CD8-positive, alpha-beta memory T cell (primary cell): ENCODE data around the gene TRIM65. TPM values are rescaled to one million over a fixed set of nuclear protein-coding genes. Genes with fewer than 3 reads are reported as not detected.
A peak's percentile ranks its signal among the peaks of the same experiment; 100 is the strongest.

Source experiments
- CTCF ChIA-PET: fragments of 350-600 bp; sonication (Branson Sonifier 250); formaldehyde crosslinking; loops from one replicate; lab custom pipeline; 2021; ENCODE audit warnings: antibody characterized with exemption; lab: Charles Lee
- POLR2A ChIA-PET: fragments of 350-600 bp; sonication (Branson Sonifier 250); formaldehyde crosslinking; loops from one replicate; lab custom pipeline; 2021; ENCODE audit warnings: antibody characterized with exemption; lab: Charles Lee
- DNase-seq, 5 donors: peaks; one replicate each; pipeline versions ENCODE4 v3.0.0 to v3.0.0-alpha.2; 2020 to 2022; ENCODE audit warnings: mixed read lengths in 1 of 5
- H3K27ac ChIP-seq: one replicate; pipeline ENCODE4 v1.7.0; 2013; ENCODE audit warnings: low read depth, mild to moderate bottlenecking, low read length, moderate library complexity
- H3K27me3 ChIP-seq: 2 replicates; pipeline ENCODE4 v1.7.0; 2013; ENCODE audit warnings: low read length, mild to moderate bottlenecking; ENCODE audit not compliant: insufficient read depth, poor library complexity, severe bottlenecking
- H3K36me3 ChIP-seq: 2 replicates; pipeline ENCODE4 v1.7.0; 2013; ENCODE audit warnings: mild to moderate bottlenecking, low read length, moderate library complexity; ENCODE audit not compliant: insufficient read depth
- H3K4me1 ChIP-seq: 2 replicates; pipeline ENCODE4 v1.7.0; 2013; ENCODE audit warnings: mild to moderate bottlenecking, low read length, moderate library complexity; ENCODE audit not compliant: insufficient read depth
- H3K4me3 ChIP-seq: 2 replicates; pipeline ENCODE4 v1.7.0; 2013; ENCODE audit warnings: mild to moderate bottlenecking, low read length
- H3K9me3 ChIP-seq: 2 replicates; pipeline ENCODE4 v1.7.0; 2013; ENCODE audit warnings: mild to moderate bottlenecking, low read length
- H3K27ac Mint-ChIP-seq, 8 donors: one replicate each; pipeline ENCODE4 v1.8.0; 2020 to 2021; ENCODE audit warnings: mixed read lengths in 8 of 8, mild to moderate bottlenecking in 6 of 8, inconsistent platforms in 3 of 8, moderate library complexity in 3 of 8
- H3K27me3 Mint-ChIP-seq, 2 donors: one replicate each; pipeline ENCODE4 v1.8.0; 2020 to 2021; ENCODE audit warnings: mixed read lengths in 2 of 2, mild to moderate bottlenecking in 1 of 2, moderate library complexity in 1 of 2
- H3K36me3 Mint-ChIP-seq, 3 donors: one replicate each; pipeline ENCODE4 v1.8.0; 2020 to 2021; ENCODE audit warnings: mixed read lengths in 3 of 3, inconsistent platforms in 1 of 3, mild to moderate bottlenecking in 1 of 3
- H3K4me1 Mint-ChIP-seq, 3 donors: one replicate each; pipeline ENCODE4 v1.8.0; 2020 to 2021; ENCODE audit warnings: mixed read lengths in 3 of 3, inconsistent platforms in 1 of 3, mild to moderate bottlenecking in 1 of 3
- H3K4me3 Mint-ChIP-seq, 7 donors: one replicate each; pipeline ENCODE4 v1.8.0; 2020 to 2021; ENCODE audit warnings: mixed read lengths in 7 of 7, mild to moderate bottlenecking in 6 of 7, moderate library complexity in 4 of 7, inconsistent platforms in 2 of 7
- H3K9me3 Mint-ChIP-seq, 5 donors: one replicate each; pipeline ENCODE4 v1.8.0; 2020 to 2022; ENCODE audit warnings: mixed read lengths in 5 of 5, mild to moderate bottlenecking in 3 of 5, moderate library complexity in 2 of 5, inconsistent platforms in 1 of 5
- polyA plus RNA-seq: library from polyadenylated mRNA; unstranded; fragments of 300-500 nt; fragmentation: Illumina TruSeq; gene quantifications from one replicate; pipeline ENCODE4 v1.2.3, GENCODE V29; 2021
- total RNA-seq, 2 experiments: library from RNA; stranded (reverse); gene quantifications; one replicate each; pipeline ENCODE4 v1.2.3, GENCODE V29; 2021

TRIM65 gene
- total and polyA plus RNA-seq, 3 experiments from 2014 or later, result 28.1 to 35.4 (median 34.9) TPM

GRCh38 chr17:75846692-75847613, 49.8 kb downstream of the TRIM65 start:
- Histone ChIP-seq H3K36me3 (peaks cover 42% of the 10 kb centered on the region), H3K4me3 (no peak overlapping the region), H3K9me3 (no peaks in the 10 kb centered on the region), H3K27me3 (no peaks in the 10 kb centered on the region), H3K27ac (no peak overlapping the region), H3K4me1 (peaks cover 35% of the 10 kb centered on the region)
- H3K9me3 Mint-ChIP-seq, result no peaks in the 10 kb centered on the region
- H3K4me1 Mint-ChIP-seq, result peaks cover 16 to 35% (median 16%) of the 10 kb centered on the region in 3 donors
- no peaks in the 10 kb centered on the region for H3K27me3 Mint-ChIP-seq
- ChIA-PET CTCF (interaction anchor here (0.6 to 5.6 kb wide), 16 partner anchors 8 to 93 kb away, joined by 3 to 38 read pairs (median 8); partner anchors contain the start of genes GALK1, TRIM65 and WBP2), POLR2A (interaction anchor here (0.6 to 4.9 kb wide), 3 partner anchors 8 to 82 kb away, joined by 3 to 61 read pairs (median 5); partner anchors contain the start of genes GALK1 and WBP2)
- H3K27ac Mint-ChIP-seq, result peak overlapping the region in 3 of 8 donors; percentile 9 to 78 (median 50)
- H3K4me3 Mint-ChIP-seq, result peak overlapping the region in 1 of 7 donors; percentile 50
- DNase-seq, result no peak
- H3K36me3 Mint-ChIP-seq, result peaks cover 3 to 74% (median 9%) of the 10 kb centered on the region in 3 donors

- ChIA-PET POLR2A (interaction anchor here (1.4 to 4.9 kb wide), 3 partner anchors 9 to 68 kb away, joined by 3 to 61 read pairs (median 9); partner anchors contain the start of genes TRIM65 and WBP2), CTCF (interaction anchor here (0.6 to 5.6 kb wide), 16 partner anchors 8 to 157 kb away, joined by 3 to 38 read pairs (median 6); partner anchors contain the start of genes GALK1, TRIM65 and WBP2)
- H3K9me3 ChIP-seq, result no peaks in the 10 kb centered on the region
- H3K27ac ChIP-seq, result peak overlapping the region; percentile 89
- H3K4me3 ChIP-seq, result no peak overlapping the region
- peaks cover 36% of the 10 kb centered on the region for H3K4me1 ChIP-seq
- H3K27me3 ChIP-seq, result no peaks in the 10 kb centered on the region
- peaks cover 37% of the 10 kb centered on the region for H3K36me3 ChIP-seq
- Mint-ChIP-seq H3K9me3 (no peaks in the 10 kb centered on the region), H3K36me3 (peaks cover 3 to 70% (median 6%) of the 10 kb centered on the region in 3 donors), H3K4me3 (peak overlapping the region in 6 of 7 donors; percentile 19 to 84 (median 44)), H3K4me1 (peaks cover 16 to 36% (median 17%) of the 10 kb centered on the region in 3 donors), H3K27me3 (no peaks in the 10 kb centered on the region), H3K27ac (peak overlapping the region in 7 of 8 donors; percentile 14 to 78 (median 57))
- DNase-seq, result no peak
These were observed 50.6 kb downstream of the TRIM65 start for GRCh38 chr17:75845933-75846691.

GRCh38 chr17:75845058-75845711, 51.6 kb downstream of the TRIM65 start:
- peaks cover 37% of the 10 kb centered on the region for H3K36me3 ChIP-seq
- DNase-seq, result peak in 4 of 5 donors; percentile 37 to 70 (median 42)
- ChIA-PET POLR2A (interaction anchor here (0.5 to 4.9 kb wide), 7 partner anchors 10 to 92 kb away, joined by 3 to 61 read pairs (median 9); partner anchors contain the start of genes TRIM65, UNK and WBP2), CTCF (interaction anchor here (0.7 to 5.6 kb wide), 15 partner anchors 9 to 398 kb away, joined by 3 to 38 read pairs (median 5); partner anchors contain the start of genes TRIM65, UNK and WBP2)
- Mint-ChIP-seq H3K9me3 (no peaks in the 10 kb centered on the region), H3K4me1 (peaks cover 16 to 36% (median 17%) of the 10 kb centered on the region in 3 donors), H3K27me3 (no peaks in the 10 kb centered on the region), H3K4me3 (peak overlapping the region; percentile 16 to 69 (median 46)), H3K27ac (peak overlapping the region; percentile 30 to 89 (median 66)), H3K36me3 (peaks cover 3 to 69% (median 6%) of the 10 kb centered on the region in 3 donors)
- H3K27ac ChIP-seq, result peak overlapping the region; percentile 89
- no peaks in the 10 kb centered on the region for H3K9me3 ChIP-seq
- peaks cover 36% of the 10 kb centered on the region for H3K4me1 ChIP-seq
- H3K27me3 ChIP-seq, result no peaks in the 10 kb centered on the region
- no peak overlapping the region for H3K4me3 ChIP-seq

GRCh38 chr17:75844530-75845057, 52.2 kb downstream of the TRIM65 start:
- Histone ChIP-seq H3K27ac (peak overlapping the region; percentile 89), H3K4me3 (peak overlapping the region; percentile 91), H3K27me3 (no peaks in the 10 kb centered on the region), H3K36me3 (peaks cover 38% of the 10 kb centered on the region), H3K4me1 (peaks cover 36% of the 10 kb centered on the region), H3K9me3 (no peaks in the 10 kb centered on the region)
- CTCF ChIA-PET, result interaction anchor here (0.7 to 5.6 kb wide), 14 partner anchors 10 to 397 kb away, joined by 3 to 38 read pairs (median 5); partner anchors contain the start of genes GALK1, UNK and WBP2
- Mint-ChIP-seq H3K9me3 (no peaks in the 10 kb centered on the region), H3K27me3 (no peaks in the 10 kb centered on the region), H3K4me1 (peaks cover 16 to 37% (median 17%) of the 10 kb centered on the region in 3 donors), H3K27ac (peak overlapping the region; percentile 94 to 97 (median 96)), H3K4me3 (peak overlapping the region; percentile 91 to 98 (median 93)), H3K36me3 (peaks cover 3 to 70% (median 6%) of the 10 kb centered on the region in 3 donors)
- DNase-seq, result peak in 2 of 5 donors; percentile 30 to 62
- POLR2A ChIA-PET, result interaction anchor here (0.5 to 4.9 kb wide), 10 partner anchors 10 to 91 kb away, joined by 3 to 61 read pairs (median 8); partner anchors contain the start of genes TRIM65, UNK and WBP2

- H3K36me3 ChIP-seq, result peaks cover 31% of the 10 kb centered on the region
- H3K4me1 Mint-ChIP-seq, result peaks cover 16 to 39% (median 16%) of the 10 kb centered on the region in 3 donors
- ChIA-PET POLR2A (interaction anchor here (0.7 to 4.9 kb wide), 16 partner anchors 10 to 91 kb away, joined by 3 to 61 read pairs (median 6); partner anchors contain the start of genes TRIM65, UNK and WBP2), CTCF (interaction anchor here (0.6 to 5.6 kb wide), 14 partner anchors 10 to 96 kb away, joined by 3 to 38 read pairs (median 5); partner anchors contain the start of genes GALK1, TRIM65, UNK and WBP2)
- H3K36me3 Mint-ChIP-seq, result peaks cover 3 to 70% (median 6%) of the 10 kb centered on the region in 3 donors
- H3K27ac Mint-ChIP-seq, result peak within 1 kb of the TSS; percentile 94 to 97 (median 96)
- H3K4me3 Mint-ChIP-seq, result peak within 1 kb of the TSS; percentile 91 to 98 (median 93)
- no peaks in the 10 kb centered on the region for H3K27me3 ChIP-seq
- H3K9me3 ChIP-seq, result no peaks in the 10 kb centered on the region
- peak; percentile 55 to 84 (median 69) for DNase-seq
- peak within 1 kb of the TSS; percentile 89 for H3K27ac ChIP-seq
- peak within 1 kb of the TSS; percentile 91 for H3K4me3 ChIP-seq
- peaks cover 35% of the 10 kb centered on the region for H3K4me1 ChIP-seq
- H3K27me3 Mint-ChIP-seq, result no peaks in the 10 kb centered on the region
- H3K9me3 Mint-ChIP-seq, result no peaks in the 10 kb centered on the region
These were observed 52.9 kb downstream of the TRIM65 start, which contains the start of gene UNC13D for GRCh38 chr17:75843577-75844529. Gene UNC13D, minus strand, starts transcription at chr17:75844404. Its CDS starts 67 bp downstream, at chr17:75844337.
